Measurements from ENCODE around the gene FOXP1. TPM values are rescaled to one million over a fixed set of nuclear protein-coding genes. Genes with fewer than 3 reads are reported as not detected.

The FOXP1 gene
- total and polyA plus RNA-seq, 2 experiments from 2014 or later: 76.8 to 99.8 TPM

DNA sequence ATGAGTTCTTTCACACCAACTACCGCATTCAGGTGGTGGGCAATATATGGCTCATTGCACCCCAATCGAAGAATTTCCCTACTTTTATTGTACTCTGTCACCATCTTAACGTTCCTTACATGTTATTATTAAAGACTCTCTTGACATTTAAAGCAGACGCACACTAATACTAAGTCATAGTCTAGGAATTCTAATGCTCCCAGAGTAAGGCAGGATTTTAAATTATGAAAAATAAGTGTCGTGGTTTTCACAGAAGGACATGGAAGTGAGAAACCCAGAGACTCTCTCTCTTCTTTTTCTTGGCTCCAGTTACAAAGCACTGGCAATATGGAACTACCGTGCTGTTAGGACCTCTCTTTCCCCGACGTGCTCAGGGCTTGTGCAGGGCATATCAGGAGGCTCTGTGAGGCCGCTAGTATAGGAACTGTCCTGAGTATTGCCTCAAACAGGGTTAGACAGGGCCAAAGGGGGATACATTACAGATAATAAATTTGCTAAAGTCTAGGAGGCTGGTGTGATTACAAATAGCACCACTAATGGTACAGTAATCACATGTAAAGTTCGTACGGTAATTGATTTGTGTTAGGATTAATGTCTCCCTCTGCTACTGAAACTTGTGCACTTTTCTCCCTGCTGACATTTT is 590.8 kb downstream of the FOXP1 start:
- H3K4me3 ChIP-seq: no peak overlapping the region
- H3K36me3 ChIP-seq (replicated peaks; ENCODE audit: insufficient read depth, low read depth): no peaks in the 10 kb centered on the region
- peaks cover 42% of the 10 kb centered on the region for H3K79me2 ChIP-seq
- 94% methylated on average over 11 of the region's 11 CpGs for WGBS (ENCODE audit: low lambda C conversion rate, missing lambda C conversion rate)
- no peak overlapping the region for H3K27ac ChIP-seq
- no peak overlapping the region for H2AFZ ChIP-seq
- TF ChIP-seq EZH2 (IDR thresholded peaks at IDR 0.05; ENCODE audit: borderline replicate concordance) (no peak), CTCF (IDR thresholded peaks at IDR 0.05; ENCODE audit: poor library complexity) (no peak), EZH2phosphoT487 (IDR thresholded peaks at IDR 0.05; ENCODE audit: low read depth, severe bottlenecking, unreplicated experiment) (no peak)
- H3K9me3 ChIP-seq (ENCODE audit: low read depth): no peaks in the 10 kb centered on the region
- no peak overlapping the region for H3K4me2 ChIP-seq
- H3K9me2 ChIP-seq (replicated peaks; ENCODE audit: insufficient read depth): no peaks in the 10 kb centered on the region
- H4K20me1 ChIP-seq (ENCODE audit: insufficient read depth, poor library complexity, severe bottlenecking): no peaks in the 10 kb centered on the region
- DNase-seq (ENCODE audit: low spot score): no peak
- H3K27me3 ChIP-seq: no peaks in the 10 kb centered on the region
- no peaks in the 10 kb centered on the region for H3K4me1 ChIP-seq (ENCODE audit: insufficient read depth)

- H3K4me3 ChIP-seq: no peak overlapping the region
- no peaks in the 10 kb centered on the region for H4K20me1 ChIP-seq (ENCODE audit: insufficient read depth, poor library complexity, severe bottlenecking)
- H3K36me3 ChIP-seq (replicated peaks; ENCODE audit: insufficient read depth, low read depth): peaks cover 1% of the 10 kb centered on the region
- no peaks in the 10 kb centered on the region for H3K27me3 ChIP-seq
- H3K4me2 ChIP-seq: no peak overlapping the region
- no peaks in the 10 kb centered on the region for H3K9me2 ChIP-seq (replicated peaks; ENCODE audit: insufficient read depth)
- 77% methylated on average over 5 of the region's 5 CpGs for WGBS (ENCODE audit: low lambda C conversion rate, missing lambda C conversion rate)
- TF ChIP-seq EZH2 (IDR thresholded peaks at IDR 0.05; ENCODE audit: borderline replicate concordance): no peak
- TF ChIP-seq CTCF (IDR thresholded peaks at IDR 0.05; ENCODE audit: poor library complexity): no peak
- TF ChIP-seq EZH2phosphoT487 (IDR thresholded peaks at IDR 0.05; ENCODE audit: low read depth, severe bottlenecking, unreplicated experiment): no peak
- DNase-seq (ENCODE audit: low spot score): no peak
- H2AFZ ChIP-seq: no peak overlapping the region
- H3K4me1 ChIP-seq (ENCODE audit: insufficient read depth): no peaks in the 10 kb centered on the region
- H3K9me3 ChIP-seq (ENCODE audit: low read depth): no peaks in the 10 kb centered on the region
- peaks cover 39% of the 10 kb centered on the region for H3K79me2 ChIP-seq
- no peak overlapping the region for H3K27ac ChIP-seq
Measured at GRCh38 chr3:70992131-70992530, 591.4 kb downstream of the FOXP1 start.

GRCh38 chr3:70990723-70991122 is 592.8 kb downstream of the FOXP1 start:
- no peak for DNase-seq (ENCODE audit: low spot score)
- H3K36me3 ChIP-seq (replicated peaks; ENCODE audit: insufficient read depth, low read depth): peaks cover 3% of the 10 kb centered on the region
- no peaks in the 10 kb centered on the region for H3K27me3 ChIP-seq
- no peaks in the 10 kb centered on the region for H3K4me1 ChIP-seq (ENCODE audit: insufficient read depth)
- H3K79me2 ChIP-seq: peaks cover 33% of the 10 kb centered on the region
- no peak overlapping the region for H3K27ac ChIP-seq
- TF ChIP-seq EZH2 (IDR thresholded peaks at IDR 0.05; ENCODE audit: borderline replicate concordance) (no peak), EZH2phosphoT487 (IDR thresholded peaks at IDR 0.05; ENCODE audit: low read depth, severe bottlenecking, unreplicated experiment) (no peak), CTCF (IDR thresholded peaks at IDR 0.05; ENCODE audit: poor library complexity) (no peak)
- H3K4me2 ChIP-seq: no peak overlapping the region
- H3K9me2 ChIP-seq (replicated peaks; ENCODE audit: insufficient read depth): no peaks in the 10 kb centered on the region
- no peaks in the 10 kb centered on the region for H4K20me1 ChIP-seq (ENCODE audit: insufficient read depth, poor library complexity, severe bottlenecking)
- H2AFZ ChIP-seq: no peak overlapping the region
- H3K9me3 ChIP-seq (ENCODE audit: low read depth): no peaks in the 10 kb centered on the region
- no peak overlapping the region for H3K4me3 ChIP-seq
- WGBS (ENCODE audit: low lambda C conversion rate, missing lambda C conversion rate): 95% methylated on average over 5 of the region's 5 CpGs
